SH-SY5Y (cell line): ENCODE data around the gene HOMEZ.

Source experiments
- GATA2 ChIP-seq: IDR thresholded peaks from 2 replicates; pipeline ENCODE4 v1.6.1; 2011; ENCODE audit warnings: mild to moderate bottlenecking, low read depth, low read length
- GATA3 ChIP-seq: IDR thresholded peaks from 2 replicates; pipeline ENCODE4 v1.6.1; 2011; ENCODE audit warnings: low read depth, mild to moderate bottlenecking, low read length, moderate library complexity

HOMEZ gene

GRCh38 chr14:23319746-23320583 is 34.0 kb upstream of the HOMEZ start:
- TF ChIP-seq GATA3 = no peak
- no peak for TF ChIP-seq GATA2

GRCh38 chr14:23316300-23316699 is 30.4 kb upstream of the HOMEZ start:
- TF ChIP-seq GATA2 (no peak), GATA3 (no peak)

GRCh38 chr14:23310546-23310945 is 24.6 kb upstream of the HOMEZ start:
- TF ChIP-seq GATA2 = no peak
- TF ChIP-seq GATA3 = no peak

DNA sequence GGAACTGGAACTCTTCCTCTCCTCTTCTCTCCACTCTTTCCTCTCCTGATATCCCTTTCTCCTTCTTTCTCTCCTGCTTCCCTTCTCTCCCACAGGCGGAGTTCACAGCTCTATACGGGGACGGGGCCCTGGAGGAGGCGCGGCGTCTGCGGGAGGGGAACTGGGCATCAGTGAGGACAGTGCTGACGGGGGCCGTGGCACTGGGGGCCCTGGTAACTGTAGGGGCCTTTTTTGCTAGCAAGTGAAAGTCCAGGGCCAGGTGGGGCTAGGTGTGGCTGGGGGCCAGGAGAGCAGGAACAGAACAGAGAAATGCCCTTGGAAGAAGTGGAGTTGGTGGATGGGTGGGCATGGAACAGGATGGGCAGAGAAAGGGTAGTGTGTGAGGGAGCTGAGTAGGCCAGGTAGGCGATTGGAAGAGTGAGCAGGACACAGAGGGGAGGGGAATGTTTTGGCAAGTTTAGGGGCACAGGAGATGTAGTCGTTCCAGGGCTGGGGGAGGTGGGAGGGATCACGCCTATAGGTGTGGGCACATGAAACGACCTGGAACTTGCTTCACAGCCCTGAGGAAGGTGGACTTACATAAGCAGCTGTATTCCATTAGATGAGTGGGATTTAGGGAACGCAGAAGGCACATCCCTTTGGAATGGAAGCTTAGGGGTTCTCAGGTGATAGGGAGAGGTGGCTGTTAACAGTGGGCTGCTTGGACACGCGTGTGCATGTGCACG is 23.0 kb upstream of the HOMEZ start:
- TF ChIP-seq GATA2 (no peak), GATA3 (no peak)

- TF ChIP-seq GATA3 (no peak), GATA2 (no peak)
These were observed 22.0 kb upstream of the HOMEZ start for GRCh38 chr14:23307687-23308644.

GRCh38 chr14:23307146-23307530 is 21.2 kb upstream of the HOMEZ start:
- no peak for TF ChIP-seq GATA2
- TF ChIP-seq GATA3 = no peak

- TF ChIP-seq GATA3 = no peak
- TF ChIP-seq GATA2 = no peak
These were observed 20.6 kb upstream of the HOMEZ start, which contains the start of gene BCL2L2 for GRCh38 chr14:23306412-23307145. BCL2L2 (plus strand) TSS chr14:23306833; CDS start chr14:23307768, 935 bp downstream.

DNA sequence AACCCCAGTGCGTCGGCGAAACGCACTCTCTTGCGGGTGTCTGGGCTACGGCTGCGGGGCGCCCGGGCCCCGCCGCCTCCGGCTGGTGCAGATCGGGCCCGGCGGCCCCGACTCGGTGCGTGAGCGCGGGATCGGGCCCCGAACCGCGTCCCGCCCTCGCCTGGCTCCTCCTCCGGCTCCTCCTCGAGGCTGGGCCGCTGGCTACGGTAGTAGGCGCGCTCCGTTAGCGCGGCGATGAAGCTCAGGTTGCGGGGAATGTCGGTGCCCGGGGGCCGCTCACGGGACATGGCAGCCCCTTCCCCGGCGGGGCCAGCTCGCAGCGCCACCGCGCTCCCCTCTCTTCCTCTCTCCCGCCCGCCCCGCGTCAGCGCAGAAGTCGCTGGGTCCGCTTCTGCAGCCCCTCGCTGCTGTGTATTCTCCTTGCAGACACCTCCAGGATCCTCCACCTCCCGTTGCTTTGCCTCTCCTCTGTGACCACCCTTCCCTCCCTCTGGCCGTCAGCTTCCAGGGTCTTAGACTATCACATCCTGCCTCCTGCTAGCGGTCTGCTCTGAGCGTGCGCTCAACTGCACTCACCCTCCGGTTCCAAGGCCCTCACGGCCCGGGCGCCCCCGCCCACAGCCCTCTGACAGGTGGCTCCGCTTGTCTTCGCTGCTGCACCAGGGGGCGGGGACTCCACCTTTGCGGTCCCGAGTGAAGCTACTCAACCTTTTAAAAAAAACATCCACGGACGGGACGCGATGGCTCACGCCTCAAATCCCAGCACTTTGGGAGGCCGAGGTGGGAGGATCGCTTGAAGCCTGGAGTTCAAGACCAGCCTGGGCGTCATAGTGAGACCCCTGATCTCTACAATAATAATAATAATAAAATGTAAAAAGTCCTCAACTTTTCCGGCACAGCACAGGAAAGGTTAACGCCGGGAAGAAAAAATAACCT is 16.6 kb upstream of the HOMEZ start, which contains the start of gene PPP1R3E:
TSS of gene PPP1R3E (minus strand) at position 570 of the 936 bp plus-strand sequence. CDS start at position 287, 283 bp downstream.
- TF ChIP-seq GATA3 = no peak
- no peak for TF ChIP-seq GATA2

GRCh38 chr14:23301969-23302289 is 16.0 kb upstream of the HOMEZ start:
- TF ChIP-seq GATA2 (no peak), GATA3 (no peak)

DNA sequence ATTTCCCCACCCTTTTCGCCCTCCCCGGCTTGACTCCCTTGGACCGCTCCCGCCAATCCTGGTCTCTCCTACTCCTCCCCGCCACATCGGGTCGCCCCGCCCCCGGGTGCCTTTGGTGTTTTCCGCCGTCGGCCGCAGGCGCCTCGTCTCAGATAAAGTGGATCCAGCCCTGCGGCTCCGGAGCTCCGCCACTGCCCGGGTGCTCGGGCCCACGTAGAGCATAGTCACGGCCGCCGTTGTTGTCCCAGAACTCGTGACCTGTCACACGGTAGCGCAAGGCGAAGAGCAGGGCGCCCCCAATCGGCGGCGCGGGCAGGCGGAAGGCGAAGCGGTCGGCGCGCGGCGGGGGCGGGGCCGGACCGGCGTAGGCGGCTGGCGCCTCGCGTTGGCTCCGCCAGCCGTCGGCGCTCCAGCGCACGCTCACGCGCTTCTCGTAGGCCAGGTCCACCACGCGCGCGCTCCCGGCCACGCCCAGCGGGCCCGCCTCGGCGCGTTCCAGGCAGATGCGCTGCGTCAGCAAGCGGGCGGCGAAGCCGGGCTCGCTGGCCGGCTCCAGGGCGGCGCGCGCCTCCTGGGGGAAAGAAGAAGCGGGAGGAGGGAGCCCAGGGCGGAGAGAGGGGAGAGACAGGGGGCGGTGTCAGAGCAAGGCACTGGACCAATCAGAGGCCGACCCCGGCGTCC is 15.5 kb upstream of the HOMEZ start:
- no peak for TF ChIP-seq GATA2
- TF ChIP-seq GATA3 = no peak

- TF ChIP-seq GATA3 = no peak
These were observed 14.8 kb upstream of the HOMEZ start for GRCh38 chr14:23300687-23301223.

GRCh38 chr14:23299986-23300686 is 14.2 kb upstream of the HOMEZ start:
- TF ChIP-seq GATA2 (no peak), GATA3 (no peak)
